Left renal pelvis (tissue), 4 donors: ENCODE measurements around the gene CHST4. TPM values are rescaled to one million over a fixed set of nuclear protein-coding genes. Genes with fewer than 3 reads are reported as not detected.
"Not testable (repeated sequence)": the region's sequence is repeated elsewhere in the genome, so short reads cannot be mapped to it uniquely, and the experiment has no call there.

ENCODE experiments used
- DNase-seq, 4 donors: peaks; one replicate each; pipeline ENCODE4 v3.0.0-alpha.2; 2013; ENCODE audit warnings: low read depth in 4 of 4, low spot score in 3 of 4
- polyA plus RNA-seq, 4 donors: library from polyadenylated mRNA; unstranded; fragments of 120-200 nt; gene quantifications; one replicate each; pipeline ENCODE4 v1.2.1, GENCODE V29; 2013; ENCODE audit not compliant: insufficient read length in 4 of 4

CHST4 gene
- polyA plus RNA-seq, 4 donors = 0.17 to 0.38 (median 0.29) TPM

- DNase-seq = no peak
Observed at GRCh38 chr16:71567931-71568330, 41.7 kb downstream of the CHST4 start.

- no peak for DNase-seq
Observed at GRCh38 chr16:71568551-71568950, 42.3 kb downstream of the CHST4 start.

GRCh38 chr16:71569621-71570020 is 43.4 kb downstream of the CHST4 start:
- no peak for DNase-seq

DNA sequence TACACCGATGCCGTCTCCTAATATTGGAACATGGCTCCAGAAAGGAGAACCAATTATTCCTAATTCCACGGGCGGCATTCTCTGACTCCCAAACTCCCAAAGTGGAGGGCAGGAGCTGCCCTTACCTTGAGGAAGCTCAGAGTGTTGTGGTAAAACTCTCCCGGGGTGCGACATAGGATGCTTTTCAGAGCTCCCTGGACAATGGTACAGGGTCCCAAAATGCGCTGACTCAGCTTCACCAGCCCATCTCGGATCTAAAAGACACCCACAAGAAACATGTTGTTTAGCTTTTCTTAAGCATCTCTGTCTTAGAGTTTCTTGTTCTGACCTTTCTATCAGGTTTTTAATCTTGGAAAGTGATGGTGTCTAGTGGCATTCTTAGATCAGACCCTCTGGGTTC is 43.9 kb downstream of the CHST4 start:
- no peak for DNase-seq

DNA sequence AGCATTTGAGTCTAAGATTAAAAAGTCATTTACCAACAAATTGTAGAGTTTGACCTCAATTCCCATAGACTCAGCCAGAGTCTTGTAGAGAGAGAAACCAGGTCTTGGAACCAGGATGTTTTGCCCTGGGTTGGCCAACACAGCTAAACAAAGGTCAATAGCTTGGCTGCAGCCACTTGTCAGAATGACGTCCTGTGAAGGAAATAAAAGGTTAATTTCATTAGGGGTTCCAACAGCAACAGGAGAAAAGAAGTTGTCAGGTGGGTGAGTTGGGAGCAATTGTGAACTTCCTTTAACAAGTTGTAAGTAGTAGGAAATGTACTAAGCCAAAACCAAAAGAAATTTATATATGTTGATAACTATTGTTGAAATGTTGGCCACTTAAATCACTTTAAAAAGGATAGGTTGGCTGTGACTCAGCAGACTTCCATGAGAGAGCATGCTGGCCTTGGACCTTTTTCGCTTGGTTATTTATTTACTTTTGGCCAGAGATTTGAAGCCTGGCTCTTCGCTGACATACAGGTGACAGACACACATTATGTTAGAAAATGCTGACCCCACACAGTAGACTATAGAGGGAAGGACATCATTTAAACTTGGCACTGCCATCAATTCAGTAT is 46.4 kb downstream of the CHST4 start:
- no peak for DNase-seq

DNA sequence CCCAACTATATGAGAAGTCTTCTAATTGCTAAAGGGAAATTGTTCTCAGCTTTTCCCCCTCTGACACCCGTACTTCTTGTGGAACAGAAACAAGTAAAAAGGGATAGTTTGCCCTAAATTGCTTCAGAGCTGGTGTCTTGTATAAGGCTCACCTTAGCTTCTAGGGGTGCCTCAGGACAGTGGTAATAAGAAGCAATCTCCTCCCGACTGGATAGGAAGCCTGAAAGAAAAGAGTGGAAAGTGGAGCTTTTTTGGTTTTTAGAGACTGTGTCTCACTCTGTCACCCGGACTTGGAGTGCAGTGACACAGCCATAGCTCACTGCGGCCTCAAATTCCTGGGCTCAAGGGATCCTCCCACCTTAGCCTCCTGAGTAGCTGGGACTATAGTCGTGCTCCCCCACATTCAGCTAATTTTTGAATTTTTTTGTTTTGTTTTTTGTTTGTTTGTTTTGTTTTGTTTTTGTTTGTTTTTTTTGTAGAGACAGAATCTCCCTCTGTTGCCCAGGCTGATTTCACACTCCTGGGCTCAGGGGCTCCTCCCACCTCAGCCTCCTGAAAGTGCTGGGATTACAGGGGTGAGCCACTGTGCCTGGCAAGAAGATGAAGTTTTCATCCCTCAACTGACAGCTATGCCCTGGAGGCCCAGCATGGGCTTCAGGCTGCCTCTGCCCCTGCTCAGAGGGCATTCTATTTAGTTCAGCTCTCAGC is 47.3 kb downstream of the CHST4 start:
- DNase-seq = no peak

GRCh38 chr16:71574702-71575101 is 48.5 kb downstream of the CHST4 start:
- no peak for DNase-seq

- DNase-seq = no peak
Observed at GRCh38 chr16:71576971-71577370, 50.7 kb downstream of the CHST4 start, which contains the start of gene TAT. Gene TAT (minus strand): TSS chr16:71577092. CDS start chr16:71576415, 677 bp downstream.

GRCh38 chr16:71582553-71582848 is 56.3 kb downstream of the CHST4 start:
- not testable (repeated sequence) for DNase-seq

- DNase-seq = no peak
Observed at GRCh38 chr16:71584543-71585317, 58.5 kb downstream of the CHST4 start.

DNA sequence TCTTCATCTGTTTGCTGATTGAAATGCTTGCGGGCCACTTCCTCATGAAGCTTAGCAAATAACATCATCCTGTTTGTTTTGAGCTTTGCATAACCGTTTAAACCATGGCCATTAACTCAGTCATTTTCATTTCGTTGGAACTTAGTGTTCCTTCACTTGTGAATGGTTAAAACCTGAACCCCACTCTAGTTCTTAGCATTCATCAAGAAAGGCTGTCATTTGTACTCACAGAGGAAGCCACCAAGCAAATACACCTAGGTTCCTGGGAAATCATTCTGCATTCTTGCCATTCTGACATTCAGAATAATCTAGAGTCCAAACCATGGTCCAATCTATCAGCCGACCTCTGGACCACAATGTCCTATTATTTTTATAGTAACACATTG is 59.1 kb downstream of the CHST4 start:
- no peak for DNase-seq

Other genes starting within 250 kb of the CHST4 start
- gene CMTR2, start 237.0 kb upstream of the CHST4 start, polyA plus RNA-seq = 10 to 100 TPM; 30.1 to 70.1 (median 47.7) TPM
- 1 to 10 TPM in 1 of 4 donors, under 1 TPM in 3; 0.11 to 1.3 (median 0.51) TPM for gene CALB2, start 167.7 kb upstream of the CHST4 start, polyA plus RNA-seq
- not detected for gene TLE7, start 84.4 kb upstream of the CHST4 start, polyA plus RNA-seq
- gene ZNF23, start 64.2 kb upstream of the CHST4 start, polyA plus RNA-seq = 10 to 100 TPM; 17.0 to 20.0 (median 18.0) TPM
- 10 to 100 TPM in 3 of 4 donors, 1 to 10 TPM in 1; 4.7 to 16.5 (median 15.3) TPM for gene ZNF19, start 37.1 kb upstream of the CHST4 start, polyA plus RNA-seq
- under 1 TPM; 0.05 to 0.19 (median 0.08) TPM for gene TAT, start 50.7 kb downstream of the CHST4 start, polyA plus RNA-seq
- gene MARVELD3, start 99.8 kb downstream of the CHST4 start, polyA plus RNA-seq = 10 to 100 TPM in 3 of 4 donors, under 1 TPM in 1; 0.67 to 17.8 (median 12.1) TPM
- 10 to 100 TPM in 2 of 4 donors, 1 to 10 TPM in 2; 8.8 to 11.8 (median 10.0) TPM for gene PHLPP2, start 198.3 kb downstream of the CHST4 start, polyA plus RNA-seq